OCI-LY1 (cell line): Measurements from ENCODE around the gene TTC21A.

Source experiments
- CTCF ChIP-seq: fragments of 200-600 bp; sonication (generic), shearing (Covaris generic); IDR thresholded peaks from 2 replicates; pipeline ENCODE4 v1.5.1; 2017; ENCODE audit warnings: mild to moderate bottlenecking, antibody characterized with exemption, low read length, moderate library complexity, mixed read lengths
- EZH2 ChIP-seq: fragments of 200-600 bp; sonication (generic), shearing (Covaris generic); IDR thresholded peaks from 2 replicates; pipeline ENCODE4 v1.8.0; 2017; ENCODE audit warnings: borderline replicate concordance, mixed run types, mild to moderate bottlenecking, antibody characterized with exemption, low read length, moderate library complexity, mixed read lengths

DNA sequence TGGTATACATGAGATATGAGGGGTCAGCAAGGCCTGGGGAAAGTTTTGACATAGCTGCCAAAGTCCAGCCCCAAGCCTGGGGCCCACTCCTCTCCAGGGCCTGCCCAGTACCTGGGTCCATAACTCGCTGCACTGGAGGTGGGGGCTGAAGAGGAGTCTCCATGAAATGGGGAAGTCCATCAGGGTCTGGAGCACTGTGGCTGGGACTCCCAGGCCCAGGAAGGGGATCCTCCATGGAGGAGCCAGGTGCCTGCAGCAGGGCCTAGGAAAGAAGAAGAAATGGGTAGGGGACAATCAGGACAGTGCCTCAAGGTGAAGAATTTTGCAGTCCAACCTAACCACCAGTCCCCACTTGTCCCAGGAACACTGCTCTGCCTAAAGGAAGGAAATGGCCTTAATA is 8.2 kb upstream of the TTC21A start:
- TF ChIP-seq CTCF (no peak), EZH2 (no peak)
